ELR (cell line): ENCODE measurements around the gene IFT52.

Experiments
- DNase-seq: peaks from one replicate; pipeline ENCODE4 v3.0.0-alpha.2; 2015; ENCODE audit warnings: low read depth

IFT52 gene

DNA sequence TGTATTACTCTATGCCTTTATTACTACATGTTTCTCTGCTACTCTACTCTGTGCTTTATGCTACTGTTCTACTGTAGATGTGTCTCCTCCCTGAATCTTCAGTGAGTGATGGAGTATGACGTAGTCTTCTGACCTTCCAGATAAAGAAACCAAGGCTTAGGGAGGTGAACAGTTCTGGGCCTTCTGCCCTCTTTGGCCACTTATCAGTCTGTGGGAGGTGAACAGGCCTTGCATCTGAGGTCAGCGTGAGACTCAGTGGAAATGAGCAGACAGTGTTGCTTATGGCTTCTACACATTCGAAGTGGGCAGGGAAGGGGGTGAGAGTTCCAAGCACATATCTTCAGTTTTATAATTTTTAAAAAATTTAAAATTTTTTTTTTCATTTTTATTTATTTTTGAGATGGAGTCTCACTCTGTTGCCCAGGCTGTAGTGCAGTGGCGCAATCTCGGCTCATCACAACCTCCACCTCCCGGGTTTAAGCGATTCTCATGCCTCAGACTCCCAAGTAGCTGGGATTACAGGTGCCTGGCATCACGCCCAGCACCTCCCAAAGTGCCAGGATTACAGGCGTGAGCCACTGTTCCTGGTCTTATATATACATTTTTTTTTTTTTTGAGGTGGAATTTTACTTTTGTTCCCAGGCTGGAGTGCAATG is 100.3 kb downstream of the IFT52 start:
- no peak for DNase-seq

DNA sequence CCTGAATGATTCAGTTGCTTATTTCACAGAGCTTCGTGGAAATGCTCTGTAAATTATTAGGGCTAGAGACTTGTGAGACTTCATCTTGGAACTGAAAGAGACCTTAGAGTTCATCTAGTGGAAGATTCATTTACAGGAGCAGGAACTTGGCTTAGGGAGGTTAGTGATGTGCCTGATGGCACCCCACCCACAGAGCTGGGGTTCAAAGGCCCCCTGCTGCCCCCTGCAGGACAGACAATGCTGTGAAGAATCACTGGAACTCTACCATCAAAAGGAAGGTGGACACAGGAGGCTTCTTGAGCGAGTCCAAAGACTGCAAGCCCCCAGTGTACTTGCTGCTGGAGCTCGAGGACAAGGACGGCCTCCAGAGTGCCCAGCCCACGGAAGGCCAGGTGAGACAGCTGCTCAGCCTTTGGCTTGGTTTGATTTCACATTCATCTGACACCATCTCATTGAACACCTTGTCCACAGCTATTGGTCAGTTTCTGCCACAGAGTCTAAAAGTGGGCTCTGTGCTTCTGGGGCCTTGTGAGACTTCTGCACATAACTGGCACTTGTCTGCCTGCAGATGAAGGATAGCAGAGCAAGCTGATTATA is 101.3 kb downstream of the IFT52 start:
- DNase-seq: peak; percentile 72

DNA sequence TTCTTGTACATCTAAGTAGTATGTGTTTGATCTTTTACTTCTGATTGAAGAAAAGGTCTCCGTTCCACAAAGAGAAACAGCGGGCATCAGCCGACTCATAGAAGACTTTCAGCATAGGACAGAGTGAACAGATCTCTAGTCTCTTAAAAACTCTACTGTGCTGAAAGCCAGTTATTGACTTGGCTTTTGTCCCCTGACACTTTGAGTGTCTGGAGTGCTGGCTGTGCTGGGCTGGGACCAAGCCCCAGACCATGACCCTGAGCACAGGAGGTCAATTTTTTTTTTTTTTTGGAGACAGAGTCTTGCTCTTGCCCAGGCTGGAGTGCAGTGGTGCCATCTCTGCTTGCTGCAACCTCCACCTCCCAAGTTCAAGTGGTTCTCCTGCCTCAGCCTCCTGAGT is 104.0 kb downstream of the IFT52 start:
- DNase-seq: no peak

DNA sequence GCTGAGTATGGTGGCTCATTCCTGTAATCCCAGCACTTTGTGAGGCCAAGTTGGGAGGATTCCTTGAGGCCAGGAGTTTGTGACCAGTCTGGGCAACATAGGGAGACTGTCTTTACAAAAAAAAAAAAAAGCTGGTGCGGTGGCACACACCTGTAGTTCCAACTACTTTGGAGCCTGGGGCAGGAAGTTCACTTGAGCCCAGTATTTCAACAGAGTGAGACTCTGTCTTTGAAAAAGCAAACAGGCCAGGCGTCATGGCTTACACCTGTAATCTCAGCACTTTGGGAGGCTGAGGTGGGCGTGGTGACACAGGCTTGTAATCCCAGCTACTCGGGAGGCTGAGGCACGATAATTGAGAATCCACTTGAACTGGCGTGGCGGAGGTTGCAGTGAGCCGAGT is 104.8 kb downstream of the IFT52 start:
- no peak for DNase-seq
